K562 treated with DMSO at 1 percent for 4 hours (cell line): ENCODE measurements around the gene PARK7. TPM values are rescaled to one million over a fixed set of nuclear protein-coding genes. Genes with fewer than 3 reads are reported as not detected.

ENCODE experiments used
- total RNA-seq: library from RNA; unstranded; fragments of 300-600 nt; gene quantifications from 2 replicates; pipeline ENCODE4 v1.2.3, GENCODE V29; 2022; ENCODE audit not compliant: insufficient read depth

PARK7 gene
- 335 and 363 TPM in 2 replicates for total RNA-seq

GRCh38 chr1:7961216-7962013 lies at the start of gene PARK7:
Gene PARK7 (plus strand): TSS chr1:7961711. CDS start chr1:7962786, 1,075 bp downstream.

GRCh38 chr1:7940745-7941436 lies 20.6 kb upstream of the PARK7 start, which contains the start of gene TNFRSF9:
Gene TNFRSF9 (minus strand): TSS chr1:7940839. CDS start chr1:7939994, 845 bp downstream.

GRCh38 chr1:8026153-8026975 lies 64.9 kb downstream of the PARK7 start, which contains the start of gene ERRFI1:
Gene ERRFI1 (minus strand): TSS chr1:8026309. CDS start chr1:8015619, 10,690 bp downstream.

Other genes starting within 250 kb of the PARK7 start
- 37.4 and 41.4 TPM in 2 replicates for gene VAMP3, start 190.4 kb upstream of the PARK7 start, total RNA-seq
- gene PER3, start 177.4 kb upstream of the PARK7 start, total RNA-seq: 4.1 and 6.1 TPM in 2 replicates
- gene UTS2, start 108.6 kb upstream of the PARK7 start, total RNA-seq: not detected in 2 replicates
- gene TNFRSF9, start 20.9 kb upstream of the PARK7 start, total RNA-seq: 1.0 and 1.2 TPM in 2 replicates
- 3.1 and 3.9 TPM in 2 replicates for gene ERRFI1, start 64.6 kb downstream of the PARK7 start, total RNA-seq